Stomach smooth muscle (tissue), 2 donors: ENCODE measurements around the gene REELD1.

Source experiments
- H3K27ac ChIP-seq: one replicate; pipeline ENCODE4 v1.7.0; 2013; ENCODE audit warnings: mild to moderate bottlenecking, low read length, inconsistent platforms
- H3K27me3 ChIP-seq, 2 donors: one replicate each; pipeline ENCODE4 v1.7.0; 2013; ENCODE audit warnings: low read length in 2 of 2; ENCODE audit not compliant: insufficient read depth in 2 of 2, control insufficient read depth in 1 of 2
- H3K36me3 ChIP-seq, 2 donors: one replicate each; pipeline ENCODE4 v1.7.0; 2013; ENCODE audit warnings: low read length in 2 of 2; ENCODE audit not compliant: control insufficient read depth in 2 of 2, insufficient read depth in 2 of 2
- H3K4me1 ChIP-seq: one replicate; pipeline ENCODE4 v1.7.0; 2013; ENCODE audit warnings: low read length; ENCODE audit not compliant: control insufficient read depth, insufficient read depth
- H3K4me3 ChIP-seq, 2 donors: one replicate each; pipeline ENCODE4 v1.7.0; 2013; ENCODE audit warnings: low read length in 2 of 2
- H3K9ac ChIP-seq, 2 donors: one replicate each; pipeline ENCODE4 v1.7.0; 2013; ENCODE audit warnings: low read length in 2 of 2, mild to moderate bottlenecking in 1 of 2
- H3K9me3 ChIP-seq, 2 donors: one replicate each; pipeline ENCODE4 v1.7.0; 2013; ENCODE audit warnings: low read length in 2 of 2; ENCODE audit not compliant: control insufficient read depth in 2 of 2
- donor health status: healthy.
- donor health status: Pancreatic carcinoma.

REELD1 gene

GRCh38 chr4:146186041-146186440, 28.3 kb upstream of the REELD1 start:
- peaks cover 5% of the 10 kb centered on the region for H3K4me1 ChIP-seq
- no peak overlapping the region for H3K4me3 ChIP-seq
- H3K27ac ChIP-seq, result no peak overlapping the region
- H3K9ac ChIP-seq, result no peak overlapping the region
- H3K27me3 ChIP-seq, result no peaks in the 10 kb centered on the region
- H3K9me3 ChIP-seq, result no peaks in the 10 kb centered on the region
- H3K36me3 ChIP-seq, result peaks cover 6 to 18% of the 10 kb centered on the region in 2 donors

DNA sequence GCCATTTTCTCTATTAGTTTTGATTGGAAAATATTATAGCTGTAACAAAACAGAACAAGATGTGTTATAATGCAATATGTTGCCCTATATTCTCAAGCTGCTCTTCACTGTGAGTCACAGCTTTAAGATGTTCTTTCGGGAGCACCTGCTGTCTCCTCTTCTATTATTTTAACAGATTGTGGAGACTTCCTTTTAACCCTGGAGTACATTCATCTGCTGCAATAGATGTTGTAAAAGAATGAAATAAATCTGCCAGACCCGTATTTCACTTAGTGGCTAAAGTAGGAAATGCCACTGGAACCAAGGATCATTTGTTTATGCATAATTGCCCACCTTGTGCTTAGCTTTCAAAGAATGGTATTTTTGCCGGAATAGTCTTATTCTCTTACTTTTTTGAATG, 27.7 kb upstream of the REELD1 start:
- peaks cover 5% of the 10 kb centered on the region for H3K4me1 ChIP-seq
- H3K9ac ChIP-seq, result no peak overlapping the region
- no peaks in the 10 kb centered on the region for H3K9me3 ChIP-seq
- H3K36me3 ChIP-seq, result peaks cover 6 to 18% of the 10 kb centered on the region in 2 donors
- H3K4me3 ChIP-seq, result no peak overlapping the region
- no peaks in the 10 kb centered on the region for H3K27me3 ChIP-seq
- H3K27ac ChIP-seq, result no peak overlapping the region

DNA sequence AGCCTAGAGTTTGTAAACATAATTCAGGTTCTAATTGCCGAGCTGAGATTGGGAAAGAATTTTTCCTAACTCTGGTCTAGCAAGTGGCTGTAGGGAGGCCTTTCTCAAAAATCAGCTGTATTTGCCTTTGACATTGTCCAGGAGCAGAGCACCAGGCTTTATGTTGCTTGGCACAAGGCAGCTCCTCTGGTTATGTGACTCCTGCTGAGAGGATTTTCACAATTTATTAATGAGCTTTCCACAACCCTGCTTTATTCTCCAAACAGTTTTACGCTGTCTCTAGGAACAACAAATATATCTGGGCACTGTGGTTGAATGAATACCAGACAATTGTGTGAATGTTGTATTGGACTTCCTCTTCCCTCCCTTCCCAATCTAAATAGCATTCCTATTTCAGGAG, 23.9 kb upstream of the REELD1 start:
- no peak overlapping the region for H3K9ac ChIP-seq
- H3K36me3 ChIP-seq, result peaks cover 9 to 12% of the 10 kb centered on the region in 2 donors
- H3K4me1 ChIP-seq, result peaks cover 5% of the 10 kb centered on the region
- no peak overlapping the region for H3K4me3 ChIP-seq
- no peaks in the 10 kb centered on the region for H3K27me3 ChIP-seq
- H3K27ac ChIP-seq, result no peak overlapping the region
- no peaks in the 10 kb centered on the region for H3K9me3 ChIP-seq

GRCh38 chr4:146191766-146192458, 22.4 kb upstream of the REELD1 start:
- Histone ChIP-seq H3K27me3 (no peaks in the 10 kb centered on the region), H3K9me3 (no peaks in the 10 kb centered on the region), H3K9ac (no peak overlapping the region), H3K27ac (no peak overlapping the region), H3K36me3 (peaks cover 9 to 10% of the 10 kb centered on the region in 2 donors), H3K4me3 (no peak overlapping the region), H3K4me1 (peaks cover 5% of the 10 kb centered on the region)

GRCh38 chr4:146193628-146194027, 20.7 kb upstream of the REELD1 start:
- H3K9me3 ChIP-seq, result no peaks in the 10 kb centered on the region
- peaks cover 3% of the 10 kb centered on the region in 2 donors for H3K36me3 ChIP-seq
- H3K4me3 ChIP-seq, result no peak overlapping the region
- H3K27me3 ChIP-seq, result no peaks in the 10 kb centered on the region
- no peak overlapping the region for H3K27ac ChIP-seq
- H3K4me1 ChIP-seq, result peaks cover 5% of the 10 kb centered on the region
- no peak overlapping the region for H3K9ac ChIP-seq

DNA sequence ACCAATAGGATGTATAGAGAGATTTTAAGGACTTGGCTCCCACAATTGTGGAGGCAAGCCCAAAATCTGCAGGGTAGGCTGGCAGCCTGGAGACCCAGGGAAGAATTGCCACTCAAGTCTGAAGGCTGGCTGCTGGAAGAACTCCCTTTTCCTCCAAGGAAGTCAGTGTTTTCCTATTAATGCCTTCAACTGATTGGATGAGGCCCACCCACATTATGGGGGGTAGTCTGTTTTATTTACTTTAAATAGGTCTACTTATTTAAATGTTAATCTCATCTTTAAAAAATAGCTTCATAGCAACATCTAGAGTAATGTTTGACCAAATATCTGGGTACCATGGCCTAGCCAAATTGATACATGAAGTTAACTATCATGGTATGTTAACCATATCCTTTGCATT, 20.1 kb upstream of the REELD1 start:
- Histone ChIP-seq H3K4me3 (no peak overlapping the region), H3K36me3 (peaks cover 3% of the 10 kb centered on the region in 2 donors), H3K4me1 (peaks cover 5% of the 10 kb centered on the region), H3K9ac (no peak overlapping the region), H3K9me3 (no peaks in the 10 kb centered on the region), H3K27me3 (no peaks in the 10 kb centered on the region), H3K27ac (no peak overlapping the region)

DNA sequence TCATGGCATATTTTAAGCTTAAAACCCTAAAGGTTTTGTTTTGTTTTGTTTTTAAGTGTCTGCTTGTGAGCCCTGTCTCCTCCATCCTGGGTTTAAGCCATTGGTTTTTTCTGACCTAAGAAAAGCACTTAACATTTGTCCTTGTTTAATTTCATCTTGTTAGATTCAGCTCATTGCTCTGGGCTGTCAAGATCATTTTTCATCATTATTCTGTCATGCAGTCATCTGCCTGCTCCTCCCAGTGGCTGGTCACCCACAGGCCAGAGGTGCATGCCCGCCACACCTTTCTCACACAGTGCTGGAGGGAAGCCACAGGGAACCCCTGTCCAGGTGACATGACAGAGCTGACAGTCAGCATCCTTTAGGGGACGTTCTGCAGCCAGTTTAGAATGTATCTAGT, 11.7 kb upstream of the REELD1 start:
- H3K27me3 ChIP-seq, result no peaks in the 10 kb centered on the region
- no peak overlapping the region for H3K9ac ChIP-seq
- peaks cover 0 to 2% of the 10 kb centered on the region in 2 donors for H3K36me3 ChIP-seq
- no peaks in the 10 kb centered on the region for H3K4me1 ChIP-seq
- H3K9me3 ChIP-seq, result no peaks in the 10 kb centered on the region
- H3K27ac ChIP-seq, result no peak overlapping the region
- no peak overlapping the region for H3K4me3 ChIP-seq

- H3K36me3 ChIP-seq, result peaks cover 0 to 2% of the 10 kb centered on the region in 2 donors
- H3K4me1 ChIP-seq, result no peaks in the 10 kb centered on the region
- no peaks in the 10 kb centered on the region for H3K27me3 ChIP-seq
- H3K4me3 ChIP-seq, result no peak overlapping the region
- H3K9ac ChIP-seq, result no peak overlapping the region
- H3K27ac ChIP-seq, result no peak overlapping the region
- H3K9me3 ChIP-seq, result no peaks in the 10 kb centered on the region
Observed at GRCh38 chr4:146207410-146207809, 6.9 kb upstream of the REELD1 start.

GRCh38 chr4:146210890-146211289, 3.4 kb upstream of the REELD1 start:
- H3K4me3 ChIP-seq, result no peak overlapping the region
- no peak overlapping the region for H3K9ac ChIP-seq
- no peak overlapping the region for H3K27ac ChIP-seq
- no peaks in the 10 kb centered on the region for H3K27me3 ChIP-seq
- H3K9me3 ChIP-seq, result no peaks in the 10 kb centered on the region
- no peaks in the 10 kb centered on the region for H3K36me3 ChIP-seq
- no peaks in the 10 kb centered on the region for H3K4me1 ChIP-seq

GRCh38 chr4:146211440-146211839, 2.9 kb upstream of the REELD1 start:
- H3K27me3 ChIP-seq, result no peaks in the 10 kb centered on the region

DNA sequence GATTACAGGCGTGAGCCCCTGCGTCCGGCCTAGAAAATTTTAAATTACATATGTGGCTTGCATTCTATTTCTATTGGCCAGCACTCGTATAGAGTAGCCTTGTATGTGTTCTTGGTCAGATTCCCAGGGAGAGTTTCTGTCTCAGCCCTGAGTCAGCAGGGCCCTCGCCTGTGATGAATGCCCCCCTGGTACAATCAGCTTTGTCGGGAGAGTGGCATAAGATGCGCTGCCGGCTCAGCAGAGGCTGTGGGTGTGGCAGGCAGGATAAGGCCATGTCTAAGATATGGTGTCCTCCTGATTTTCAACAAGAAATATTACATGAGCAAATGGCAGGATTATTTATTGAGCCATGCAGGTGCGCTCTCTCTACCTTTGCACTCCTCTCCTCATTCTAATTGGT, 1.6 kb upstream of the REELD1 start:
- no peaks in the 10 kb centered on the region for H3K27me3 ChIP-seq
- no peaks in the 10 kb centered on the region for H3K9me3 ChIP-seq
- H3K4me3 ChIP-seq, result no peak overlapping the region
- no peak overlapping the region for H3K9ac ChIP-seq
- H3K4me1 ChIP-seq, result no peaks in the 10 kb centered on the region
- H3K36me3 ChIP-seq, result no peaks in the 10 kb centered on the region
- no peak overlapping the region for H3K27ac ChIP-seq

More at GRCh38 chr4:146211440-146211839, 2.9 kb upstream of the REELD1 start:
- no peaks in the 10 kb centered on the region for H3K9me3 ChIP-seq
- H3K9ac ChIP-seq, result no peak overlapping the region
- H3K27ac ChIP-seq, result no peak overlapping the region
- no peaks in the 10 kb centered on the region for H3K4me1 ChIP-seq
- H3K36me3 ChIP-seq, result no peaks in the 10 kb centered on the region
- H3K4me3 ChIP-seq, result no peak overlapping the region
